ENCODE data around the gene FOSB. TPM values are rescaled to one million over a fixed set of nuclear protein-coding genes. Genes with fewer than 3 reads are reported as not detected.

The FOSB gene
- total RNA-seq, 1 experiment from 2014 or later = 6.4 TPM

GRCh38 chr19:45522010-45522941 lies 54.5 kb downstream of the FOSB start:
- Histone ChIP-seq H3K36me3 (ENCODE audit: control insufficient read depth, insufficient read depth, low read length) (peaks cover 6% of the 10 kb centered on the region), H3K9me3 (no peaks in the 10 kb centered on the region), H3K27me3 (replicated peaks; ENCODE audit: control insufficient read depth, insufficient read depth, low read length) (no peaks in the 10 kb centered on the region), H3K4me1 (peaks cover 7% of the 10 kb centered on the region), H3K4me3 (ENCODE audit: low read depth, low read length) (no peak overlapping the region)
- no peak overlapping the region for H3K4me3 Mint-ChIP-seq (ENCODE audit: unreplicated experiment)
- H3K4me1 Mint-ChIP-seq (ENCODE audit: low read depth, unreplicated experiment) = peaks cover 4% of the 10 kb centered on the region
- no peaks in the 10 kb centered on the region for H3K27me3 Mint-ChIP-seq (ENCODE audit: insufficient read depth, unreplicated experiment)
- H3K27ac Mint-ChIP-seq (ENCODE audit: unreplicated experiment) = no peak overlapping the region
- ChIA-PET CTCF (interaction anchor here (2.0 kb wide), 1 partner anchor 119 kb away, joined by 6 read pairs; no protein-coding TSS in a partner anchor), POLR2A (no interaction called here)
- H3K9me3 Mint-ChIP-seq (ENCODE audit: unreplicated experiment) = no peaks in the 10 kb centered on the region
- intact Hi-C loops (cut with micrococcal nuclease; ENCODE audit: unreplicated experiment) = no loop called here
- BruUV-seq (replicated peaks) = no TSS peak
- DNase-seq = no peak
- TF ChIP-seq CTCF (IDR thresholded peaks at IDR 0.05; ENCODE audit: insufficient read depth in 1 of 2, low read depth in 1 of 2, low read length in 1 of 2, severe bottlenecking in 1 of 2, unreplicated experiment in 1 of 2) = no peak
- H3K36me3 Mint-ChIP-seq (ENCODE audit: insufficient read depth, unreplicated experiment) = peaks cover 76% of the 10 kb centered on the region

GRCh38 chr19:45523642-45524256 lies 56.0 kb downstream of the FOSB start:
- Mint-ChIP-seq H3K9me3 (ENCODE audit: unreplicated experiment) (no peaks in the 10 kb centered on the region), H3K4me3 (ENCODE audit: unreplicated experiment) (no peak overlapping the region), H3K4me1 (ENCODE audit: low read depth, unreplicated experiment) (peaks cover 10% of the 10 kb centered on the region), H3K27me3 (ENCODE audit: insufficient read depth, unreplicated experiment) (no peaks in the 10 kb centered on the region), H3K27ac (ENCODE audit: unreplicated experiment) (no peak overlapping the region), H3K36me3 (ENCODE audit: insufficient read depth, unreplicated experiment) (peaks cover 79% of the 10 kb centered on the region)
- ChIA-PET POLR2A (no interaction called here), CTCF (interaction anchor here (0.6 to 1.1 kb wide), 2 partner anchors 35 to 53 kb away, joined by 3 to 4 read pairs; no protein-coding TSS in a partner anchor)
- intact Hi-C loops (cut with micrococcal nuclease; ENCODE audit: unreplicated experiment) = loop anchor here (1.0 kb wide), 2 partner anchors 47 to 120 kb away; no protein-coding TSS in a partner anchor
- BruUV-seq (replicated peaks) = no TSS peak
- Histone ChIP-seq H3K4me1 (peaks cover 15% of the 10 kb centered on the region), H3K27me3 (replicated peaks; ENCODE audit: control insufficient read depth, insufficient read depth, low read length) (no peaks in the 10 kb centered on the region), H3K36me3 (ENCODE audit: control insufficient read depth, insufficient read depth, low read length) (peaks cover 5% of the 10 kb centered on the region), H3K4me3 (ENCODE audit: low read depth, low read length) (no peak overlapping the region), H3K9me3 (no peaks in the 10 kb centered on the region)
- peak; percentile 82 to 91 for DNase-seq
- TF ChIP-seq CTCF (IDR thresholded peaks at IDR 0.05; ENCODE audit: insufficient read depth in 1 of 2, low read depth in 1 of 2, low read length in 1 of 2, severe bottlenecking in 1 of 2, unreplicated experiment in 1 of 2) = peak; percentile 73 to 94

- intact Hi-C loops (cut with micrococcal nuclease; ENCODE audit: unreplicated experiment) = no loop called here
- Mint-ChIP-seq H3K9me3 (ENCODE audit: unreplicated experiment) (no peaks in the 10 kb centered on the region), H3K27ac (ENCODE audit: unreplicated experiment) (no peak overlapping the region), H3K27me3 (ENCODE audit: insufficient read depth, unreplicated experiment) (no peaks in the 10 kb centered on the region), H3K36me3 (ENCODE audit: insufficient read depth, unreplicated experiment) (peaks cover 76% of the 10 kb centered on the region), H3K4me3 (ENCODE audit: unreplicated experiment) (no peak overlapping the region), H3K4me1 (ENCODE audit: low read depth, unreplicated experiment) (peaks cover 10% of the 10 kb centered on the region)
- no TSS peak for BruUV-seq (replicated peaks)
- Histone ChIP-seq H3K27me3 (replicated peaks; ENCODE audit: control insufficient read depth, insufficient read depth, low read length) (no peaks in the 10 kb centered on the region), H3K36me3 (ENCODE audit: control insufficient read depth, insufficient read depth, low read length) (peaks cover 5% of the 10 kb centered on the region), H3K4me1 (peaks cover 15% of the 10 kb centered on the region), H3K4me3 (ENCODE audit: low read depth, low read length) (no peak overlapping the region), H3K9me3 (no peaks in the 10 kb centered on the region)
- ChIA-PET POLR2A (no interaction called here), CTCF (interaction anchor here (0.6 to 1.1 kb wide), 3 partner anchors 34 to 53 kb away, joined by 3 to 4 read pairs (median 3); no protein-coding TSS in a partner anchor)
- DNase-seq = no peak
- TF ChIP-seq CTCF (IDR thresholded peaks at IDR 0.05; ENCODE audit: insufficient read depth in 1 of 2, low read depth in 1 of 2, low read length in 1 of 2, severe bottlenecking in 1 of 2, unreplicated experiment in 1 of 2) = no peak
These were observed 56.9 kb downstream of the FOSB start for GRCh38 chr19:45524575-45525129.
